ENCODE results near the gene RAB6B.

DNA sequence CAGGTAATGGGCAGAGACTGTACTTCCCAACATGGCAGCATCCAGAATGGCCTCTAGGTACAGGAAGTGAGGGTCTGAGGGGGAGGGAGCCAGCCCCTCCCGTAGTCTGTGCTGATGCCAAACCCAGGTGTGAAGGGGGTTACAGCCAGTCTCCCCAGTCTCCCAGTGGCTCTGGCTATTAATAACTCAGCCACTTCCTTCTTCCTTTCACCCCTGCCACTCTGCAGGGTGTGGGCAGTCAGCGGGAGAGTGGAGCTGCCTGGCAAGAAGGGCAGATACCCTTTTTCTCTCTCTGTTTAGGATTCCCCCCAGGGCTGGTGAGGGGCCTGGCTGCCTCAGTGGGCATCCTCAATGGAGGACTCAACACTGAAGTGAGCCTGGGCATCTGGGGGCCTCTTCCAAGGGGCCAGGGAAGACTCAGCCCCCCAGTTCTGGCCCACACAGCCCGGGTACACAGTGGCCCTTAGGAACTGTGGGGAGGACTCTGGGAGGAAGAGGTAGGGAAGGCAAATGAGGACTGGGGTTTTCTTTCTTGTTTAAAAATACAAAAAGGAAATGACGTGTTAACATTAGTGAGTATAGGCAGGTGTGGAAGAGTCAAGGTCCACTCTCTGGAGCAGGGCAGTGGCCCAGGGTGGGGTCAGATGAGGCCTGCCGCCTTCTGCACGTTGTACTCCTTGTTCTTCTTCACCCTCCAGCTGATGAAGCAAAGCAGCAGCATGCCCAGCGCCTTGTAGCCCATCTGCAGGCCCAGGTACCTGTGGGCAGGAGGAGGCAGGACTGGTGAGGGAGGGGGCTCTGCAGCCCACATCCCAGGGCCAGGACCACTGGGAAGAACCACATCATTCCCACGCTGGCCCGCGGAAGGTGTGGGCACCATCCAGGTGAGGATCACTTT lies 38.6 kb upstream of the RAB6B start:
- TF ChIP-seq, protein P1, sequence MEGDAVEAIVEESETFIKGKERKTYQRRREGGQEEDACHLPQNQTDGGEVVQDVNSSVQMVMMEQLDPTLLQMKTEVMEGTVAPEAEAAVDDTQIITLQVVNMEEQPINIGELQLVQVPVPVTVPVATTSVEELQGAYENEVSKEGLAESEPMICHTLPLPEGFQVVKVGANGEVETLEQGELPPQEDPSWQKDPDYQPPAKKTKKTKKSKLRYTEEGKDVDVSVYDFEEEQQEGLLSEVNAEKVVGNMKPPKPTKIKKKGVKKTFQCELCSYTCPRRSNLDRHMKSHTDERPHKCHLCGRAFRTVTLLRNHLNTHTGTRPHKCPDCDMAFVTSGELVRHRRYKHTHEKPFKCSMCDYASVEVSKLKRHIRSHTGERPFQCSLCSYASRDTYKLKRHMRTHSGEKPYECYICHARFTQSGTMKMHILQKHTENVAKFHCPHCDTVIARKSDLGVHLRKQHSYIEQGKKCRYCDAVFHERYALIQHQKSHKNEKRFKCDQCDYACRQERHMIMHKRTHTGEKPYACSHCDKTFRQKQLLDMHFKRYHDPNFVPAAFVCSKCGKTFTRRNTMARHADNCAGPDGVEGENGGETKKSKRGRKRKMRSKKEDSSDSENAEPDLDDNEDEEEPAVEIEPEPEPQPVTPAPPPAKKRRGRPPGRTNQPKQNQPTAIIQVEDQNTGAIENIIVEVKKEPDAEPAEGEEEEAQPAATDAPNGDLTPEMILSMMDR (IDR thresholded peaks at IDR 0.05) = no peak
- no peak for TF ChIP-seq POLR2A (IDR thresholded peaks at IDR 0.05)
